ENCODE results near the gene TMEM154.

TMEM154 gene

DNA sequence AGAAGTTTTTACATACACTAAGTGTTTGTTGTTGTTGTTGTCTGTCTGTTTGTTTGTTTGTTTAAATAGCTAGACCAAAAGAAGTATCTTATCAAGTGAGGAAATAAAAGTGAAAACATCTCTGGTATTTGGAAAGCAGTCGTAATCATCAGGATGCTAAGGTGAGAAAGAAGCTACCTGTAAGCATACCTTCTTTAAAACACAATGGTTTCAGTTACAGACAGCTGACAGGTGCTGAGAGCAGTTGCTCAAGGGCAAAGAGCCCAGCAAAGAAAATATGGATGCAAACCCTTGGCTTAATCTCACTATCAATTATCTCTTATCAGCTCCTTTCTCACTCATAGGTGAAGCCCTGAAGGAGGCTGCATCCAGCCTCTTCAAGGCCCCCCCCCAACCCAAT, 101.1 kb downstream of the TMEM154 start:
- in situ Hi-C loops (cut with MboI; ENCODE audit: low sequenced_read_pairs, unreplicated experiment), result no loop called here
- DNase-seq (ENCODE audit: low spot score), result no peak
- TF ChIP-seq, protein P1, sequence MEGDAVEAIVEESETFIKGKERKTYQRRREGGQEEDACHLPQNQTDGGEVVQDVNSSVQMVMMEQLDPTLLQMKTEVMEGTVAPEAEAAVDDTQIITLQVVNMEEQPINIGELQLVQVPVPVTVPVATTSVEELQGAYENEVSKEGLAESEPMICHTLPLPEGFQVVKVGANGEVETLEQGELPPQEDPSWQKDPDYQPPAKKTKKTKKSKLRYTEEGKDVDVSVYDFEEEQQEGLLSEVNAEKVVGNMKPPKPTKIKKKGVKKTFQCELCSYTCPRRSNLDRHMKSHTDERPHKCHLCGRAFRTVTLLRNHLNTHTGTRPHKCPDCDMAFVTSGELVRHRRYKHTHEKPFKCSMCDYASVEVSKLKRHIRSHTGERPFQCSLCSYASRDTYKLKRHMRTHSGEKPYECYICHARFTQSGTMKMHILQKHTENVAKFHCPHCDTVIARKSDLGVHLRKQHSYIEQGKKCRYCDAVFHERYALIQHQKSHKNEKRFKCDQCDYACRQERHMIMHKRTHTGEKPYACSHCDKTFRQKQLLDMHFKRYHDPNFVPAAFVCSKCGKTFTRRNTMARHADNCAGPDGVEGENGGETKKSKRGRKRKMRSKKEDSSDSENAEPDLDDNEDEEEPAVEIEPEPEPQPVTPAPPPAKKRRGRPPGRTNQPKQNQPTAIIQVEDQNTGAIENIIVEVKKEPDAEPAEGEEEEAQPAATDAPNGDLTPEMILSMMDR (IDR thresholded peaks at IDR 0.05; ENCODE audit: borderline replicate concordance, control extremely low read depth, extremely low read depth, insufficient read depth, missing control alignments), result no peak

DNA sequence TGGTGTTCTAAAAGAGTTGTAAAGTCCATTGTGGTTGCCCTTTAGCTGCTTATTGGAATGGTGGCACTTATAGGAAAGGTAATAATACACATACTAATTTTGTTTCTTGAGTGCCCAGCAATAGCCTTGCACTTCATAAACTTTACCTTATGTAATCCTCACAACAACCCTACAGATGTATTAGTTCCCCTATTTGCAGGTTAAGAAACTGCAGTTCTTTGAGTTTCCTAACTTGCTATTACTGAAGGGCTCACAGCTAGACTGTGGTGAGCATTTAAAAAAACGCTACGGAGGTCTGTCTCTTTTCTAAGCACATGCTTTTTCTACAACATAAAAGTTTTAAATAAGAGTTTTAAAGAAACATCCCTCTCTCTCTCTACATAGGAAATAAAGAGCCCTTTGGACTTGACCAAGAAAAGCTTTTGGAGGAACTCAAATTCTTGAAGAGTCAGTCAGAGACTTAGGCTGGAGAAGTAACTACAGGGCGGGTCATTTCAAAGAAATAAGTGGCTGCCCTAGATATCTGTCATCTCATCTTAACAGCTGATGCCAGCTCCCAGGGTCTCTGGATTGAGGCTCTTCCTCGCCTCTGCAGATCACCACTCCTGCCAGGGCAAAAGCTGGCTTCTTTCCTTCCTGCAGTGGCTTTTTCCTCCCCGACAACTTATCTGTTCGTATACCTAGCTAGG, 101.9 kb downstream of the TMEM154 start:
- TF ChIP-seq, protein P1 (IDR thresholded peaks at IDR 0.05; ENCODE audit: borderline replicate concordance, control extremely low read depth, extremely low read depth, insufficient read depth, missing control alignments), result no peak
- in situ Hi-C loops (cut with MboI; ENCODE audit: low sequenced_read_pairs, unreplicated experiment), result no loop called here
- DNase-seq (ENCODE audit: low spot score), result no peak

DNA sequence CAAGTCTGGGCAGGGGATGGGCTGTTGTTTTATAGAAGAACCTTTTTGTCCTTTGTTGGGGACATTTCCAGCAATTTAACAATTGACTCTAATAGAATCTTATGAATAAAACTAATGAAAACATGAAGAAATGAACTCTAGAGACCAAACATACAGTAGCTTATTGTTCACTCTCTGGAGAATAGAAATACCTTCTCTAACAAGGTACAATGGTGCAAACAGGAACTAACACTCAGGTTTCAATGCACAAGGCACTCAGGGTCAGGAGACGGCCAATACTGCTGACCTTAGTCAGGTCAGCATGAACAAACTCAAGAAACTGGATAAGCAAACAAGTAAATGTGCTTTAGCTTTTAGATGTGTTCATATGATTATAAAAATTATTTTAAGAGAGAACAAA, 104.3 kb downstream of the TMEM154 start:
- in situ Hi-C loops (cut with MboI; ENCODE audit: low sequenced_read_pairs, unreplicated experiment), result no loop called here
- DNase-seq (ENCODE audit: low spot score), result no peak
- TF ChIP-seq, protein P1 (IDR thresholded peaks at IDR 0.05; ENCODE audit: borderline replicate concordance, control extremely low read depth, extremely low read depth, insufficient read depth, missing control alignments), result no peak

DNA sequence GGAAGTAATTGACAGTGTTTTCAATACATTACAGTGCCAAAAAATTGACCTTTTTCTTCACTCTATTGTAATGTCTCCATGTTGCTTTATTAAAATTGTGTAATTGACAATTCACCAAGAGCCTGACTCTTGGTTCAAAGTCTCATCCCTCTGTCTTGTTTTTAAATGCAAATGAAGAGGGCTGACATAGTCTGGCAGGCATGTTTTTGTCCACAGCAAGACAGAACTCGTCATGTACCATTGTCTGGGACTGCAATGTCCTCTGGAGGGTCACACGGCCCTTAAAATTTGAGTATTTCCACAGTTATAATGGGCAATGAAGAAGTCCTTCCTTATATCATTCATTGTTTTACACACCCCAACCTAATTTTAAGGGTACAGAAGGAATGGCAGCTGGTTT, 105.9 kb downstream of the TMEM154 start:
- in situ Hi-C loops (cut with MboI; ENCODE audit: low sequenced_read_pairs, unreplicated experiment), result no loop called here
- TF ChIP-seq, protein P1 (IDR thresholded peaks at IDR 0.05; ENCODE audit: borderline replicate concordance, control extremely low read depth, extremely low read depth, insufficient read depth, missing control alignments), result no peak
- DNase-seq (ENCODE audit: low spot score), result no peak

DNA sequence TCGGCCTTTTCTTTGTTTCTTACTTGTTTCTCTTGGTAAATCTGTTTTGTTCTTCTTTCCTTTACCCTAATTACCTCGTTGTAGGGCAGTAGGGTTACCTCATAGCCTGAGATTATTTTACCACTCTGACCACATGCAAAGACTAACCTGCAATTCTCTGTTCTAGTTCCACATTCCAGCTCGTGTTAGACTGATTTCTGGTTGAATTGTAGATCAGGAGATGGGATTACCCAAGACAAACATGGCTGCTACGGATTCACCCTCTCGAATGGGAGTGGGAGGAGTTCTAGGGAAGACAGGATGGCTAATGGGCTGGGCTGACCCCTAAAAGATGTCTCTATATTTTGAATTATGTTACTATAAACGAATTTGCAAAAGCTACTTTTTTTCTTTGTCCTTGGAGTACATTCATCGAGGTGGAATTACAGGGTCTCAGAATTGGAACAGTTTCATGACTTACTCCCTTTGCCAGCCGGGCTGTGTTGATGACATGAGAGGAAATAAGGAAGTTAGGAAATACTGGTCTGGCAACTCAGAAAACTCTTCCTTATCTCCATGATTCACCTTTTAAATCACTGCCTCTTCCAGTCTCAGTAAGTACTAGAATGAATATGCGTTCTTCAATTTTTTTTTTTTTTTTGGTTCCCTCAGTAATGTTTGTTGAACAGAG, 107.2 kb downstream of the TMEM154 start:
- DNase-seq (ENCODE audit: low spot score), result no peak
- in situ Hi-C loops (cut with MboI; ENCODE audit: low sequenced_read_pairs, unreplicated experiment), result no loop called here
- TF ChIP-seq, protein P1 (IDR thresholded peaks at IDR 0.05; ENCODE audit: borderline replicate concordance, control extremely low read depth, extremely low read depth, insufficient read depth, missing control alignments), result no peak

DNA sequence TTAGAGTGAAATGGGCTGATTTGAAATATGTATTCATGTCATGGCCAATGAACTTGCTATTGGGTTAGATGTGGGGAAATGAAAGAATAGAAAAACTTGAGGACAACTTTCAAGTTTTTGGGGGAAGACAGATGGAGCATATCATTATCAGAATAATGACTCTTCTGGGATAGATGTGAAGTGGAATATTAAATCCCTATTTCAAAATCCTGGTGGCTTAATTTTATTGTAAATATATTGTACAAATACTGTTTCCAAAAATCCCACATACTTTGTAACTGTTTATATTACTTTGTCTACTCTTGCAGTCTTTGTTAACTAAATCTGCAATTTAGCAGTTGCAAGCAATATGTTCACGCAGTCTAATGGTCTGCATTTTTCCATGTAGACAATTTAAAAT, 108.0 kb downstream of the TMEM154 start:
- in situ Hi-C loops (cut with MboI; ENCODE audit: low sequenced_read_pairs, unreplicated experiment), result no loop called here
- no peak for DNase-seq (ENCODE audit: low spot score)
- TF ChIP-seq, protein P1 (IDR thresholded peaks at IDR 0.05; ENCODE audit: borderline replicate concordance, control extremely low read depth, extremely low read depth, insufficient read depth, missing control alignments), result no peak

Data from GM13976 (cell line).